ENCODE data around the gene LPA. TPM values are rescaled to one million over a fixed set of nuclear protein-coding genes. Genes with fewer than 3 reads are reported as not detected.

The LPA gene
- total RNA-seq, 1 experiment from 2014 or later, result not detected

Other genes starting within 250 kb of the LPA start
- not detected in 2 replicates for gene PLG, start 38.0 kb upstream of the LPA start, total RNA-seq (2014; rRNA removed; shearing (Covaris generic))